Mesothelial cell of epicardium (in vitro differentiated cells): Measurements from ENCODE around the gene FOXL1. TPM values are rescaled to one million over a fixed set of nuclear protein-coding genes. Genes with fewer than 3 reads are reported as not detected.

Experiments
- DNase-seq, 2 experiments: peaks; one replicate each; pipeline ENCODE4 v3.0.0; 2021; ENCODE audit warnings: low spot score in 2 of 2; ENCODE audit not compliant: unreplicated experiment in 2 of 2
- H3K27ac Mint-ChIP-seq: 2 replicates; pipeline ENCODE4 v1.8.0; 2021; ENCODE audit warnings: mixed read lengths
- H3K27me3 Mint-ChIP-seq: 2 replicates; pipeline ENCODE4 v1.8.0; 2021; ENCODE audit warnings: low read depth, mixed read lengths
- H3K36me3 Mint-ChIP-seq: 2 replicates; pipeline ENCODE4 v1.8.0; 2021; ENCODE audit warnings: mixed read lengths
- H3K4me1 Mint-ChIP-seq: 2 replicates; pipeline ENCODE4 v1.8.0; 2021; ENCODE audit warnings: mixed read lengths
- H3K4me3 Mint-ChIP-seq: 2 replicates; pipeline ENCODE4 v1.8.0; 2021; ENCODE audit warnings: mild to moderate bottlenecking, moderate library complexity, mixed read lengths
- H3K9me3 Mint-ChIP-seq: 2 replicates; pipeline ENCODE4 v1.8.0; 2021; ENCODE audit warnings: mixed read lengths
- total RNA-seq: library from RNA; stranded (reverse); gene quantifications from 3 replicates; pipeline ENCODE4 v1.2.1, GENCODE V29; 2021
- TF ChIP-seq, protein P1 (sequence below): fragments of 200-600 bp; sonication (generic); IDR thresholded peaks from one replicate; pipeline ENCODE4 v1.5.0; 2021; ENCODE audit warnings: antibody characterized with exemption; ENCODE audit not compliant: unreplicated experiment

Gene FOXL1
- total RNA-seq, 1 donor from 2014 or later, result 2.5 TPM

DNA sequence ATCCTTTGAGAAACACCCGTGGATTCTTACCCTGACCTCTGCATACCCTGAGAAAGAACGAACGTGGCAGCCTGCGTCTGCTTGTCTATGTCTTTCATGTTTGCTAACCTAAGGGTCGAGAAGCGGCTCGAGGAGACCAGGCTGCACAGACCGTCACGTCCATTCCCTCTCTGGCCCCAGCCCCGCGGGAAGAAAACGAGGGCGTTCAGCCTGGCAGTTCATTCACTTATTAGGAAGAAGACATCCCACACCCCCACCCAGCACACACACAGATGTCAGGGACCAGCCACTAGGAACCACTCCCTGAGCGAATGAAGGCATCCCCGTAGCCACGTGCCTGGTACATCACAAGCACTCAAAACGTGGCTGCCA is 22.7 kb upstream of the FOXL1 start:
- Mint-ChIP-seq H3K4me1 (peaks cover 15% of the 10 kb centered on the region), H3K27me3 (peaks cover 10% of the 10 kb centered on the region), H3K27ac (peak overlapping the region; percentile 97), H3K4me3 (peak overlapping the region; percentile 83), H3K36me3 (no peaks in the 10 kb centered on the region), H3K9me3 (no peaks in the 10 kb centered on the region)
- no peak for DNase-seq
- TF ChIP-seq, protein P1, sequence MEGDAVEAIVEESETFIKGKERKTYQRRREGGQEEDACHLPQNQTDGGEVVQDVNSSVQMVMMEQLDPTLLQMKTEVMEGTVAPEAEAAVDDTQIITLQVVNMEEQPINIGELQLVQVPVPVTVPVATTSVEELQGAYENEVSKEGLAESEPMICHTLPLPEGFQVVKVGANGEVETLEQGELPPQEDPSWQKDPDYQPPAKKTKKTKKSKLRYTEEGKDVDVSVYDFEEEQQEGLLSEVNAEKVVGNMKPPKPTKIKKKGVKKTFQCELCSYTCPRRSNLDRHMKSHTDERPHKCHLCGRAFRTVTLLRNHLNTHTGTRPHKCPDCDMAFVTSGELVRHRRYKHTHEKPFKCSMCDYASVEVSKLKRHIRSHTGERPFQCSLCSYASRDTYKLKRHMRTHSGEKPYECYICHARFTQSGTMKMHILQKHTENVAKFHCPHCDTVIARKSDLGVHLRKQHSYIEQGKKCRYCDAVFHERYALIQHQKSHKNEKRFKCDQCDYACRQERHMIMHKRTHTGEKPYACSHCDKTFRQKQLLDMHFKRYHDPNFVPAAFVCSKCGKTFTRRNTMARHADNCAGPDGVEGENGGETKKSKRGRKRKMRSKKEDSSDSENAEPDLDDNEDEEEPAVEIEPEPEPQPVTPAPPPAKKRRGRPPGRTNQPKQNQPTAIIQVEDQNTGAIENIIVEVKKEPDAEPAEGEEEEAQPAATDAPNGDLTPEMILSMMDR, result no peak

DNA sequence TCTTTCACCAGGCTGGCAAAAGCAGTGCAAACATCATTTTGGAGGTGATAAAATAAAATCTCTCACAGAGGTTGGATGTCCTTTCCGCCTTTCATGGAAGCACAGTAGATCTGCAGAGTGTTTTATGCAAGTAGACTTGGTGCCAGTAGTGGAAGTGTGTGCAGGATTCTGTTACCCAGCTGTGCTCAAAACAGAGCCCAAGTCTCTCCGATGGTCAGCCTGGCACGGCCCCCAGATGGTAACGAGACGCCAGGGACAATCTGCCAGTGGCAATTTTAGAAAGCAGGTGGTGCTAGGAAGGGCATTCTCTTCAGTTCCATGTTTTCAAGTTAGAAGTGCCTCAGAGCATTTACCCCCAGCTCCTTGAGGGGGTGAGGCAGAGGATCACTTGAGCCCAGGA is 21.8 kb upstream of the FOXL1 start:
- TF ChIP-seq, protein P1, result no peak
- Mint-ChIP-seq H3K4me1 (peaks cover 15% of the 10 kb centered on the region), H3K9me3 (no peaks in the 10 kb centered on the region), H3K27ac (no peak overlapping the region), H3K27me3 (peaks cover 10% of the 10 kb centered on the region), H3K36me3 (no peaks in the 10 kb centered on the region), H3K4me3 (no peak overlapping the region)
- no peak for DNase-seq

DNA sequence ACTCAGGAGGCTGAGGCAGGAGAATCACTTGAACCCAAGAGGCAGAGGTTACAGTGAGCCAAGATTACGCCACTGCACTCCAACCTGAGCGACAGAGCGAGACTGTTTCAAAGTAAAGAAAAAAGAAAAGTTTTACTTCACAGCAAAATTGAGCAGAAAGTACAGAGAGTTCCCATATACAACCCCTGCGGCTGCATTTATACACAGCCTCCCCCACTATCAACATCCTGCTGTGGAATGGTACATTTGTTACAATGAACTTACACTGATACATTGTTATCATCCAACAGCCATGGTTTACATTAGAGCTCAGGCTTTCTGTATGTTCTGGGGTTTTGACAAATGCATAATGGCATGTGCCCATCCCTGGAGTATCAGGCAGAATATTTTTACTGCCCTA is 20.8 kb upstream of the FOXL1 start:
- H3K4me1 Mint-ChIP-seq, result peaks cover 10% of the 10 kb centered on the region
- no peak overlapping the region for H3K4me3 Mint-ChIP-seq
- no peak overlapping the region for H3K27ac Mint-ChIP-seq
- peaks cover 14% of the 10 kb centered on the region for H3K27me3 Mint-ChIP-seq
- no peak for DNase-seq
- TF ChIP-seq, protein P1, result no peak
- H3K36me3 Mint-ChIP-seq, result no peaks in the 10 kb centered on the region
- H3K9me3 Mint-ChIP-seq, result no peaks in the 10 kb centered on the region

DNA sequence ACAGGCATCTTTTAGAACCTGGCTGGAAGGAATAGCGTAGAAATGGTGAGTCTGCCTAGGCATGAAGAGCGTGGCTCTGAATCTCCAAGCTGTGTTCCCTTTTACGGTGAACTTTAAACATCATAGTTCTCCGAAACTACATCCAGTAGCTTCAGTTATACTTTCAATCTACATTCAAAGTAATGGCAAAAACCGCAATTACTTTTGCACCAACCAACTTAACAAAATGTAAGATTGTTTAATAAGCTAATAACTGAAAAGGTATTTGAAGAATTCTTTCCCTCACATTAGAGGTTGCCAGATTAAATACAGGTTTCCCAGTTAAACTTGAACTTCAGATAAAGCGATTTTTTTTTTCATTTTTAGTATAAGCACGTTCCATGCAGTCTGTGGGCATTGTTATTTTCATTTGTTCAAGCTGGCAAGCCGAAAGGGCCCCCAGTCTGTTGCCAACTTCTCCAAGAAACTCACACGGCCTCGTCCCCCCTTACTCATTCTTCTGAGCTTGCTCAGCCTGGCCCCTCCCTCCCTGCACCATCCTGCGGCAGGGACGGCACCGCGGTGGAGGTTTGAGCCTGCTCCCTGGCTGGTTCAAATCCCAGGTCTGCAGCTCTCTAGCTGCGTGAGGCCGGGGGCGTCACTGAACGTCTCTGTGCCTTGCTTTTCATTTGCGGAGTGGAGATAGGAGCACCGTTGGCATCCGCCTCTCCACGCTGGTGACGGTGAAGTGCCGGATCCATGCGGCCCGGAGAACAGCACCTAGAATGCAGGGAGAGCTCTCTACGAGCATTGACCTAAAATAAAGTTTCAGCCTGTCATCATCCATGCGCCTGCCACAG is 19.8 kb upstream of the FOXL1 start:
- TF ChIP-seq, protein P1, result no peak
- Mint-ChIP-seq H3K36me3 (no peaks in the 10 kb centered on the region), H3K9me3 (no peaks in the 10 kb centered on the region), H3K4me1 (peaks cover 13% of the 10 kb centered on the region), H3K27me3 (peaks cover 18% of the 10 kb centered on the region), H3K27ac (no peak overlapping the region), H3K4me3 (no peak overlapping the region)
- DNase-seq, result no peak

- Mint-ChIP-seq H3K27me3 (peaks cover 27% of the 10 kb centered on the region), H3K36me3 (no peaks in the 10 kb centered on the region), H3K4me3 (no peak overlapping the region), H3K27ac (no peak overlapping the region), H3K4me1 (peaks cover 19% of the 10 kb centered on the region), H3K9me3 (no peaks in the 10 kb centered on the region)
- TF ChIP-seq, protein P1, result no peak
- no peak for DNase-seq
Observed at GRCh38 chr16:86559802-86560305, 18.5 kb upstream of the FOXL1 start.
